Keratinocyte (primary cell): ENCODE results near the gene OR2B3. TPM values are rescaled to one million over a fixed set of nuclear protein-coding genes. Genes with fewer than 3 reads are reported as not detected.

Experiments used
- DNase-seq: peaks from one replicate; pipeline ENCODE4 v3.0.0-alpha.2; 2011; ENCODE audit warnings: low read depth, missing footprints, low spot score
- FAIRE-seq: peaks from 2 replicates; lab custom pipeline; 2011; peaks lifted over from hg19 to GRCh38; lab: Jason Lieb, UNC
- H2AFZ ChIP-seq: 2 replicates; pipeline ENCODE4 v1.6.0; 2012; ENCODE audit warnings: low read length, control low read depth, inconsistent platforms; ENCODE audit not compliant: control insufficient read depth
- H3K27ac ChIP-seq: 2 replicates; pipeline ENCODE4 v1.5.1; 2011; ENCODE audit warnings: low read length; ENCODE audit not compliant: control insufficient read depth, insufficient read depth
- H3K27me3 ChIP-seq: 3 replicates; pipeline ENCODE4 v1.6.0; 2011; ENCODE audit warnings: low read length; ENCODE audit not compliant: control insufficient read depth, insufficient read depth; ENCODE audit errors: extremely low read depth
- H3K36me3 ChIP-seq, 2 experiments: 2 replicates in 1 of 2; 3 replicates in 1 of 2; pipeline ENCODE4 v1.5.1; 2011; ENCODE audit warnings: low read length in 2 of 2, mild to moderate bottlenecking in 1 of 2; ENCODE audit not compliant: control insufficient read depth in 2 of 2, insufficient read depth in 2 of 2; ENCODE audit errors: extremely low read depth in 1 of 2
- H3K4me1 ChIP-seq: 3 replicates; pipeline ENCODE4 v1.5.1; 2011; ENCODE audit warnings: low read length; ENCODE audit not compliant: control insufficient read depth, insufficient read depth; ENCODE audit errors: extremely low read depth
- H3K4me2 ChIP-seq: 3 replicates; pipeline ENCODE4 v1.6.0; 2011; ENCODE audit warnings: low read depth, low read length; ENCODE audit not compliant: control insufficient read depth, insufficient read depth; ENCODE audit errors: extremely low read depth
- H3K4me3 ChIP-seq, 3 experiments: fragments of 200-600 bp in 1 of 3; sonication (generic) in 1 of 3; 2 replicates in 2 of 3; 3 replicates in 1 of 3; pipeline ENCODE4 v1.5.1; 2011 to 2016; ENCODE audit warnings: low read length in 3 of 3, mild to moderate bottlenecking in 3 of 3, control low read depth in 2 of 3, inconsistent platforms in 1 of 3, low read depth in 1 of 3, mixed read lengths in 1 of 3, mixed run types in 1 of 3, moderate library complexity in 1 of 3; ENCODE audit not compliant: control insufficient read depth in 2 of 3, insufficient read depth in 2 of 3; ENCODE audit errors: extremely low read depth in 1 of 3
- H3K79me2 ChIP-seq: 2 replicates; pipeline ENCODE4 v1.6.0; 2012; ENCODE audit warnings: low read length; ENCODE audit not compliant: control insufficient read depth, insufficient read depth
- H3K9ac ChIP-seq: 3 replicates; pipeline ENCODE4 v1.6.0; 2011; ENCODE audit warnings: low read length; ENCODE audit not compliant: control insufficient read depth, insufficient read depth; ENCODE audit errors: extremely low read depth
- H3K9me1 ChIP-seq: 3 replicates; pipeline ENCODE4 v1.6.0; 2011; ENCODE audit warnings: low read length; ENCODE audit not compliant: control insufficient read depth, insufficient read depth; ENCODE audit errors: extremely low read depth
- H3K9me3 ChIP-seq: 2 replicates; pipeline ENCODE4 v1.5.1; 2012; ENCODE audit warnings: low read depth, low read length; ENCODE audit not compliant: control insufficient read depth
- H4K20me1 ChIP-seq: 3 replicates; pipeline ENCODE4 v1.6.0; 2011; ENCODE audit warnings: low read length; ENCODE audit not compliant: control insufficient read depth, insufficient read depth; ENCODE audit errors: extremely low read depth
- EZH2 ChIP-seq: IDR thresholded peaks from one replicate; pipeline ENCODE4 v1.6.1; 2012; ENCODE audit warnings: inconsistent platforms, mild to moderate bottlenecking, low read length, moderate library complexity
- dilution Hi-C: fragments of 300-500 bp; cut with MboI; formaldehyde crosslinking; loops from one replicate; pipeline ENCODE4 v1.7.0; 2020; ENCODE audit warnings: low sequenced_read_pairs; ENCODE audit not compliant: extremely low pct_ligation_motif_present
- polyA plus RNA-seq, 5 experiments: library from polyadenylated mRNA; depleted of rRNA in 3 of 5; stranded (reverse) in 3 of 5; stranded (forward) in 1 of 5; unstranded in 1 of 5; fragments of >200 nt; gene quantifications; 1 replicate in 1 of 5; 2 replicates in 3 of 5; 3 replicates in 1 of 5; pipeline versions ENCODE4 v1.2.1 to v1.2.3, GENCODE V29; 2011 to 2012; ENCODE audit warnings: missing spikeins in 2 of 5, low read depth in 1 of 5, low replicate concordance in 1 of 5
- TF ChIP-seq, protein P1 (sequence below), 3 experiments: IDR thresholded peaks in 1 of 3; conservative IDR thresholded peaks in 1 of 3; optimal IDR thresholded peaks in 1 of 3; 2 replicates in 2 of 3; 3 replicates in 1 of 3; pipeline versions ENCODE3 to v1.5.1; 2011; ENCODE audit warnings: low read length in 3 of 3, mild to moderate bottlenecking in 3 of 3, moderate library complexity in 2 of 3, control low read depth in 1 of 3, inconsistent platforms in 1 of 3; ENCODE audit not compliant: insufficient read depth in 2 of 3; ENCODE audit errors: extremely low read depth in 1 of 3

OR2B3 gene
- polyA plus RNA-seq, 1 donor (not counting 4 experiments of a cell fraction or from before 2014, with no cell fraction given), result not detected

DNA sequence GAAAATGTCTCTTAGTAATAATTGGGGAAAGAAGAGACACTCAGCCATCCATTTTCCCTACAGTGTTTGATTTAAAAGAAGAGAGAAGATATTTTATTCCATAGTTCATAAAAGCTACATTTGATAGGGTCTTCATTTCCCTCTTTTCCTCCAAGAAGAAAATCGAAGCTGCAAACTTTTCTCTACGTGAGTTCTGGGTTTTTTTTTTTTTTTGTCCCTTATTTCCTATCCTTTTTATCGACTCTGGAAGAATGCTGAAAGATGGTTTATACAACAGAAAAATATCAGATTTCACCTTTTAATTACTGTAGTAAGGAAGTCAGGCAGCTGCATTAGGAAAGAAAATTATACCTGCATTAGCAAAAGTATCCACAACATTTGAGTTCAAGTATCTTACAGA lies 12.1 kb upstream of the OR2B3 start, which contains the start of gene OR2J1:
Gene OR2J1 (plus strand): TSS at position 301 of the 400 bp plus-strand sequence. CDS start 1,453 bp downstream, outside the sequence.
- Histone ChIP-seq H4K20me1 (no peaks in the 10 kb centered on the region), H3K27me3 (no peaks in the 10 kb centered on the region), H3K4me1 (no peaks in the 10 kb centered on the region), H3K9me1 (no peaks in the 10 kb centered on the region), H2AFZ (no peak within 1 kb of the TSS), H3K4me2 (no peak within 1 kb of the TSS), H3K27ac (no peak within 1 kb of the TSS), H3K4me3 (no peak within 1 kb of the TSS), H3K36me3 (no peaks in the 10 kb centered on the region), H3K9me3 (no peaks in the 10 kb centered on the region), H3K79me2 (no peaks in the 10 kb centered on the region), H3K9ac (no peak within 1 kb of the TSS)
- no peak for DNase-seq
- FAIRE-seq, result no peak
- dilution Hi-C loops, result no loop called here
- TF ChIP-seq, protein P1, sequence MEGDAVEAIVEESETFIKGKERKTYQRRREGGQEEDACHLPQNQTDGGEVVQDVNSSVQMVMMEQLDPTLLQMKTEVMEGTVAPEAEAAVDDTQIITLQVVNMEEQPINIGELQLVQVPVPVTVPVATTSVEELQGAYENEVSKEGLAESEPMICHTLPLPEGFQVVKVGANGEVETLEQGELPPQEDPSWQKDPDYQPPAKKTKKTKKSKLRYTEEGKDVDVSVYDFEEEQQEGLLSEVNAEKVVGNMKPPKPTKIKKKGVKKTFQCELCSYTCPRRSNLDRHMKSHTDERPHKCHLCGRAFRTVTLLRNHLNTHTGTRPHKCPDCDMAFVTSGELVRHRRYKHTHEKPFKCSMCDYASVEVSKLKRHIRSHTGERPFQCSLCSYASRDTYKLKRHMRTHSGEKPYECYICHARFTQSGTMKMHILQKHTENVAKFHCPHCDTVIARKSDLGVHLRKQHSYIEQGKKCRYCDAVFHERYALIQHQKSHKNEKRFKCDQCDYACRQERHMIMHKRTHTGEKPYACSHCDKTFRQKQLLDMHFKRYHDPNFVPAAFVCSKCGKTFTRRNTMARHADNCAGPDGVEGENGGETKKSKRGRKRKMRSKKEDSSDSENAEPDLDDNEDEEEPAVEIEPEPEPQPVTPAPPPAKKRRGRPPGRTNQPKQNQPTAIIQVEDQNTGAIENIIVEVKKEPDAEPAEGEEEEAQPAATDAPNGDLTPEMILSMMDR (optimal IDR thresholded peaks at IDR 0.05 in 1 of 3, IDR thresholded peaks at IDR 0.05 in 1 of 3, conservative IDR thresholded peaks at IDR 0.05 in 1 of 3; ENCODE audit: extremely low read depth in 1 of 3, insufficient read depth in 2 of 3, low read length in 3 of 3), result no peak
- TF ChIP-seq EZH2, result no peak

DNA sequence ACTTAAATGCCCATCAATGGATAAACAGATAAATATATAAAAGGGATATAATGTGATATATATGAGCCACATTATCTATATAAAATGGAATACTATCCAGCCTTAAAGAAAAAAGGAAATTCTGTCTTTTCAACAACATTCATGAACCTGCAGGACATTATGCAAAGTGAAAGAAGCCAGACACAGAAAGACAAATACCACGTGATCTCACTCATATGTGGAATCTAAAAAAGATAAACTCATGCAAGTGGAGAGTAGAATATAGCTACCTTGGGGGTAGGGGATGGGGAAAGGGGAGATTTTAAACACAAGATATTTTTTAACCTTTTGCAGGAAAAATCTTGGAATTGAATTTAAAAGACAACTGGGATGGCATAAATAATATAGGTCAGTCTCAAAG lies 10.7 kb upstream of the OR2B3 start:
- Histone ChIP-seq H4K20me1 (no peaks in the 10 kb centered on the region), H3K9me3 (no peaks in the 10 kb centered on the region), H3K27me3 (no peaks in the 10 kb centered on the region), H3K4me2 (no peak overlapping the region), H3K4me1 (no peaks in the 10 kb centered on the region), H3K27ac (no peak overlapping the region), H3K4me3 (no peak overlapping the region), H3K79me2 (no peaks in the 10 kb centered on the region), H2AFZ (no peak overlapping the region), H3K36me3 (no peaks in the 10 kb centered on the region), H3K9ac (no peak overlapping the region), H3K9me1 (no peaks in the 10 kb centered on the region)
- DNase-seq, result no peak
- TF ChIP-seq, protein P1 (optimal IDR thresholded peaks at IDR 0.05 in 1 of 3, IDR thresholded peaks at IDR 0.05 in 1 of 3, conservative IDR thresholded peaks at IDR 0.05 in 1 of 3; ENCODE audit: extremely low read depth in 1 of 3, insufficient read depth in 2 of 3, low read length in 3 of 3), result no peak
- TF ChIP-seq EZH2, result no peak
- no peak for FAIRE-seq
- dilution Hi-C loops, result no loop called here
